HG02588 (cell line): ENCODE measurements around the gene ADAMTS6.

Experiments used
- ATAC-seq: cut with Tn5 transposase; IDR thresholded peaks from one replicate; pipeline ENCODE4 v1.9.1; 2021; ENCODE audit warnings: mild to moderate bottlenecking, moderate library complexity; ENCODE audit not compliant: unreplicated experiment

The ADAMTS6 gene

GRCh38 chr5:65292196-65292595, 189.5 kb downstream of the ADAMTS6 start:
- no peak for ATAC-seq

DNA sequence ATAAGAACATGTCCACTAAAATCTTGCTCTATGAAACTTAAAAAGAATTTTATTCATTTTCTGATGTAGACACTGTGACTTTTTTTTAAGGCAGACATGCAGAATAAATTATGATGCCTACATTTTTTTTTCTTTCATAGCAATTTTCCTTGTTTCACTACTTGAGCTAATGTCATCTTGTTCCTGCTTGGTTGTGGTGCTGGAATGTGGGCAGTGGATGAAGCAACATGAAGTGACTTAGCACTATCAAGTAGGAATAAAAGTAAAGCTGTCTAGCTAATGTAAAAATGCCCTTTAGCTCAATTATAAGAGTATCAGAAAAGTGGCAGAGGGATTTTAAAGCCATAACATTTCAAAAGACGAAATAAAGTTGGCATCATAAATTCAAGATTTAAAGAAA, 191.0 kb downstream of the ADAMTS6 start:
- ATAC-seq: no peak

DNA sequence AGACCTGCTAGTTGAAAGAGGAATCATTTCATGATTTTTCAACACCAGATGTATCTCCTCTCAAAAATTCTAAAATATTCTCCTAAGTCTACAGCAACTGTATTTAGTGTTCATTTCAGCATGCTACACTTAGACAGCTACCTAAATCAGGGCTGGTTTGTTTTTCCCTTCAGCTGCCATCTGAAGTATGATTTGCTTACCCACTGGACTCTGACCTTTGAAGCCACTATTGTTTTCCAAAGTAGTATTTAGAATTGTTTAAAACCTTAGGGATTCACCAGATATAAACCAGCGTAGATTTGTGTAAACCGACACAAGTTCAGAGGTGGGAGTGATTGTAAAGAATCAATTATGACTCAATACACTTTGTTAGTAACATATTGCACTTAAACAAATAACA, 193.1 kb downstream of the ADAMTS6 start:
- no peak for ATAC-seq

DNA sequence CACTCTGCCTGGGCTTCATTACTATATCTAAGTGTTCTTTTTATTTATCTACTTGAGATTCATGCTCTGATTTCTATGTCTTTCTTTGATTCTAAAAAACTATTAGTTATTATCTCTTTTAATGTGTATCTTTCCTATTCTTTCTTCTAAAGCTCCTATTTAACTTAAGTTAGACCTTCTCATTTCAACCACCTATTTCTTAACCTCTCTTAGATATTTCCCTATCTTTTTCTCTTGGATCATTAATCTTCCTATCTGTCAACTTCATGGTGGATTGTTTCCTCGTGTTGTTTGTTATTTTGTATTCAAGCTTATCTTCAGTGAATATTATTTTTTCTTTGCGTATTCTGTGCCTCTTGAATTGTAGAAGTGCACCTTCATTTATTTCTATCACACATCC, 202.1 kb downstream of the ADAMTS6 start:
- no peak for ATAC-seq

DNA sequence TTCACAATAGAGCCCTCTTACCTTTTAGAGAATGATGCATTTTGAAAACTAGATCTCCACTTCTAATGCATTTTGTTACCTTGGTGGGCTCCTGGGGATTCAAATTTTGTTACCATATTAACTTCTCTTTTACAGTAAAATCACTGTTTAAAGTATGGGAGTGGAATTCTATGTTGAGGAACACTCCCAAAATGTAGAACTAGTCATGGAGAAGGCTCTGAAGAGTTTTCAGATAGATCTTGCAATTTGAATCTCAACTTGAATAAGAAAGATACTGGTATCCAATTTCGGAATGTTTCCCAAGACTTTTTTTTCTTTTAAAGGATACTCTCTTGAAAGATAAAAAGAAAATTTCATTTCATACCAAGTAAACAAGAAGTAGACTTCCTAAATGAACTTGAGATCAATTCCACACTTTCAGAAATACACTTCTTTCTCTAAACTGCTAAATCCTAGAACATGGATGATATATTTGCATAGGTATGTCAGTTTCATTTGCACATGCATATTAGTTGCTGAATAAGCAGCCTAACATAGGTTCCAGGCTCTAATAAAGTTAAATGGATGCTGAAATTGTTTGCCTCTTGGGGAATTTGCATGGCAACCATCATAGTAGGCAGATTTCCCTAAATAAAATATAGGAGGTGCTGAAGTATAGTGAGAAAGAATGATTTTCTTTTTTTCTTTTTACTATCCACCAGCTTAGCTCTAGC, 205.4 kb downstream of the ADAMTS6 start:
- no peak for ATAC-seq

GRCh38 chr5:65271906-65272305, 209.8 kb downstream of the ADAMTS6 start:
- ATAC-seq: no peak

DNA sequence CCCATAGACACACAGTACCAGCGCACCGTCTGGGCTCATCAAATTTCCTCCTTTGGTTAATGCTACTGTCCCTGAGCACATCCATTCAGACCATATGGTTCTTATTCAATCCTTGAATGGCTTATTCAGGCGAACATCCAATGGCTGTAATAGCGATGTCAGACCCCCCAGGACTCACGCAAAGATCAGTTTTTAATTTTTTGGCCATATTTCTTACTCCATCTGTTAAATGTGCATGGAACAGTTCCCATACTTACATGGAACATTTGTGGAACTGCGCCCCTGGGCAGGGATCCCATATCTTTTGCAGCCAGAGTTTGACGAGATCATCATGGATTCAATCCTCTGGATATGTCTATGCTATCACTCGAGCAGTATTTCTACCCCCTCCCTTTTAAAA, 213.2 kb downstream of the ADAMTS6 start:
- ATAC-seq: no peak

- no peak for ATAC-seq
Measured at GRCh38 chr5:65264420-65264819, 217.3 kb downstream of the ADAMTS6 start.

GRCh38 chr5:65263321-65263720, 218.4 kb downstream of the ADAMTS6 start:
- no peak for ATAC-seq

GRCh38 chr5:65262649-65263059, 219.1 kb downstream of the ADAMTS6 start:
- no peak for ATAC-seq

DNA sequence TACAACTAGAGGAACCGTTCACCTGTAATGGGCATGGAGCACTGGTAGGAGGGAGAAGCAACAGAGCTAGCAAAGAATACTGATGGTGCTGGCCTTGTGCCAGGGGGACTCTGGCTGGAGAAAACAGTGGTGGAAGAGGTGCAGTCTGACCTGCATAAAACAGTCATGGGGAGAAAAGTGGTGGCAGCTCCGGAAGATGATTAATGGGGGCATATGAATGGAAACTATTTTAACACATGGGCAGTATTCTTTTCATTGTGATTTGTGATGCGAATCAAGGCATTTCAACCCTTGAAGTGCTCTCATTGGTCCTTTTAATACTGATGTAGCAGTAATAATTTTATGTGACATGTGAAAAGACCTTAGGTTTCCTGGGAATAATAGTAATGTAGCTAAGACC, 219.6 kb downstream of the ADAMTS6 start:
- ATAC-seq: no peak

GRCh38 chr5:65261499-65261898, 220.2 kb downstream of the ADAMTS6 start:
- ATAC-seq: no peak

DNA sequence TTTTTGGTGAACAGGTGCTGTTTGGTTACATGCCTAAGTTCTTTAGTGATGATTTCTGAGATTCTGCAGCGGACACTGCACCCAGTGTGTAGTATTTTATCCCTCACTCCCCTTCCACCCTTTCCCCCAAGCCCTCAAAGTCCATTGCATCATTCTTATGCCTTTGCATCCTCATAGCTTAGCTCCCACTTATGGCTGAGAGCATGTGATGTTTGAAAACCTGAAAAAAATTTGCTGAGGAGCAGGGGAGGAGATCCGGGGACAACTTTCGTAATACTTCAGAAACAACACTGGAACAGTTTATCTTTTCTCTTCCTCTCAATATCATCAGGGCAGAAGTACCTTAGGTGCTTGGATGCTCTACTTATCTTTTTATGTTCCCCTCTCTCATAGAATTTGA, 226.4 kb downstream of the ADAMTS6 start:
- no peak for ATAC-seq

DNA sequence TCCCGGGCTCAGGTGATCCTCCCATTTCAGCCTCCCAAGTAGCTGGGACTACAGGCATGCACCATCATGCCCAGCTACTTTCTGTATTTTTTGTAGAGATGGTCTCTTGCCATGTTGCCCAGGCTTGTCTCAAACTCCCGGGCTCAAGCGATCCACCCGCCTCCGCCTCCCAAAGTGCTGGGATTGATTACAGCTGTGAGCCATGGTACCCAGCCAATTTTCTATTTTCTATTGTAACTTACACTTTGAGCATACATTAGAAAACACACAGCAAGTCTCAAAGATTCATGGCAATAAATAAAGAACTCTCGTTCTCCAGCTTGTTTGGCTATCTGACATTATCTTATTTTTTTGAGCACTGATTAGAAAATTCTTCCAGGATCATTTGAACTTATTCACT, 228.7 kb downstream of the ADAMTS6 start:
- no peak for ATAC-seq

DNA sequence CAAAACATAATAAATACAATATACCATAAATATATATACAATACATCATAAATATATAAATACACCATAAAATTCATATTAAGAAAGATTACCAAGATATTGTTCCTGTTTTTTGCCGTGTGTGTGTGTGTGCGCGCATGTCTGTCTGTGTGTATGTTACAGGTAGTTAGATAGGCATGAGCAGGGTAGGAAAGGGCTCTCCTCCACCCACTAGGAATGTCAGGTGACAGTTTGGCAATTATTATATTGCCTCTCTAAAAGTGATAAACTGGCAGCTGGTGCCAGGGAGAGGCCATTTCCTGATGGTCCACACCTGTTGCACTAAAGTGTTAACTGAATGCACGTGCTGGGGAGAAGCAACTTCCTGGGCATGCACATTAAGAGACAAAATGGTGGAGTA, 232.8 kb downstream of the ADAMTS6 start:
- no peak for ATAC-seq

DNA sequence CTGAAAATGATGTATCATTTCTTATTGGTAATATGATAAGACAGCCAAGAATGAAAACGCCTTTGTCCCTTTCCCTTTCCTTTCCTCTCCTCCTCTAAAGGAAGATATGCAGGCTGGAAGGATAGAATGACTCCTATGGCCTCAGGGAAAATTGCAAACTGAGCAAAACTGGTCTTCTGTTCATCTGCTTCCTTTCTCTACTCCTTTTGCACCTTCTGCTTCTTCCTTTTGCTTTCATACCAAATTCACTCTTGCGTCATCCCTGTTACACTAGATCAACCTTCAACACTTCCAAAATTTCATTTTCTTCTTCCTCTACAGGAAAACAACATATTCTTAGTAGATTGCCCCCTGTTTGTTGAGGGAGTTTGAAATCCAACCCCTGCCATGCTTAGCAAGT, 234.1 kb downstream of the ADAMTS6 start:
- ATAC-seq: no peak

DNA sequence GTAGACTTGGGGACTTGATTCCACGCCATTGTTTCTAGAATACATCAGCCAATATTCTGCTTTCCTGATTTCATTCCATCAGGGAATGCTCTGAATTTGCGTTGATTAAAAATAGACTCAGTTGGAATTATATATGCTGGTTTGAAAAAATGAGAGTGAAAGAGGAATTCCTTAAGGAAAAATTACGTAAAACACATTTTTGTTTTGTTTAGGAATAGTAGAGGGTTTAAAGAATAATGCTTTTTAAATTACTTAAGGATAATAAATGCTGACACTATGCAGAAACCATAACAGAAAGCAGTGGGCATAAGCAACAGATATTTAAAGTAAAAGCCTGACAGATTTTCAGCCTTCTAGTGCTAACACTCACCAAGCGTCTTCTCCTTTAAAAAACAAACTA, 235.0 kb downstream of the ADAMTS6 start:
- no peak for ATAC-seq

DNA sequence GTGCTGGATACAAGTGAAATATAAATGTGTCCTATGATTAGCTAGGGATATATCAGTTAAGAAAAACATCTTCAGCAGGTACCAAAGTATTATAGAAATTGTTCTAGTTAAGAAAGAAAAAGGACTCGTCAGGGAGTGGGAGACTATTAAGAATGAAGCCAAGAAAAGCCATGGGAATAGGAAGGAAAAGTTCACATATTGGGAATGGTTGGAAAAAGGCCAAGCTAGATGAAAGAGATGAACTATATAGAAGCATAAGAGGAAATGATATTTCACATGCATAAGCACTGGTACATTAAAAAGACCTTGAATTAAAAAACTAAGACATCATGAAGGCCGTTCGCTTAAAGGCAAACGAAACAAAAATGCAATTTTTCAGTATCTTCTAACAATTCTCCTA, 237.7 kb downstream of the ADAMTS6 start:
- ATAC-seq: no peak

- no peak for ATAC-seq
Measured at GRCh38 chr5:65243161-65243560, 238.6 kb downstream of the ADAMTS6 start.

DNA sequence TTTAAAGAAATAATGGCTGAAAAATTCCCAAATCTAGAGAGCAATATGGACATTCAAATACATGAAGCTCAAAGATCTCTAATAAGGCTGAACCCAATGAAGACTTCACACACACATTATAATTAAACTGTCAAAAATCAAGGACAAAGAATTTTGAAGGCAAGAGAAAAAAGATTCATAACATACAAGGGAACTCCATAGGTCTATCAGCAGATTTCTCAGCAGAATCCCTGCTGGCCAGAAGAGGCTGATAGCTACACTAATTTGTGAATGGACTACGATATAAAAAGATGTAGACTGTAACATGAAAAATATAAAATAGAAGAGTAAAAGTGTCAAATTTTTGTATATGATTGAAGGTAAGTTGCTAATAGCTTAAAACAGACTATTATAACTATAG, 251.9 kb downstream of the ADAMTS6 start:
- ATAC-seq: no peak

DNA sequence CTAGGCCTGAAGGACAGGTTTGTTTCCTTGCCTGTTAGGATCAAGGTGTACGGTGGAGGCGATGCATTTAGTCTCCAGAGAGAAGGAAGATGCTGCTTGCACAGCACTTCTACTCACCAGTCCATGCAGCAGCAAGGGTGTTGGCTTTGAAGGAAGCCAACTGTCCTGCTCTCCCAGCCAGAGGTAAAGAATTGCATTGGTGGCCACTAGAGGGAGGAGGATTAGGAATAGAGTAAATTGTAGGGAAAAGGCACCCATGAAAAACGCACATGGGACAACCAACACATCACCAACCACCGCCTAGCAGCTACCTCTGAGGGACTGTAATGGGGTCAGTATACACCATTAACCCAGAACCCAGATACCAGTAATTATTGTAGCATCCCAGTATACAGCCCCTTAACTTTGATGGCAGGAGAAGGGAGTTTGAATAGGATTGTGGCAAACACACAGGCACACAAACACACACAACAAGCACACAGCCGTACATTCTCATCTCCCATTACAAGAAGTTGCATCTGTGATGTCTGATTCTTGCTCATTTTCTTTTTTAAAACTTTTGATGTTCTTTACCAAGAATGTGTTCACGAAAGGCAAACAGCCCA, 267.7 kb downstream of the ADAMTS6 start:
- ATAC-seq: no peak

GRCh38 chr5:65209341-65209740, 272.4 kb downstream of the ADAMTS6 start:
- ATAC-seq: no peak

DNA sequence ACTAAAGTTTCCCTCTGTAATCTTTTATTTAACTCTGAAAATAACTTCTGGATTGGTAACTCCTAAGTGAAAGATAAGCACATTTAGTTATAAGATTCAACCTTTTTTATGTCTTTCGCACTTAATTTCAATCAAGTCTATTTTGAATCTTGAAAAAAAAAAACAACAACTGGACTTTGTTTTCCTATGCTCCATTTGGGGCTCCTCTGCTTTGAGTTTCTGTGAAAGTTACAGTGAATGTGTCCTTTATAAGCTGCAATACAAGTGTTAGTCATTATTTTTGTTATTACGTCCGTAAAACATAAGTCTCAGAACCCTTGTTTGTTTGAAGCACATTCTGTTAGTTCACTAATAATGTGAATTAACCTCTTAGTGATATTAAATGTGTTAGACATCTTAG, 276.8 kb downstream of the ADAMTS6 start:
- no peak for ATAC-seq
